GM18508 (cell line): ENCODE data around the gene MYH10.
"Not testable (repeated sequence)": the region's sequence is repeated elsewhere in the genome, so short reads cannot be mapped to it uniquely, and the experiment has no call there.

Experiments
- ATAC-seq: cut with Tn5 transposase; IDR thresholded peaks from one replicate; pipeline ENCODE4 v1.9.1; 2021; ENCODE audit warnings: moderate number of reproducible peaks; ENCODE audit not compliant: insufficient read depth, unreplicated experiment

Gene MYH10

GRCh38 chr17:8630227-8630801, at the start of gene MYH10:
TSS of gene MYH10 (minus strand) at chr17:8630725. CDS start at chr17:8623246, 7,479 bp downstream.
- ATAC-seq = no peak

- no peak for ATAC-seq
Measured at GRCh38 chr17:8679126-8679525, 48.6 kb upstream of the MYH10 start.

GRCh38 chr17:8675306-8675705, 44.8 kb upstream of the MYH10 start:
- no peak for ATAC-seq

- ATAC-seq = no peak
Measured at GRCh38 chr17:8674344-8675305, 44.1 kb upstream of the MYH10 start.

- ATAC-seq = no peak
Measured at GRCh38 chr17:8673612-8674011, 43.1 kb upstream of the MYH10 start.

- no peak for ATAC-seq
Measured at GRCh38 chr17:8672326-8672725, 41.8 kb upstream of the MYH10 start.

- no peak for ATAC-seq
Measured at GRCh38 chr17:8670421-8670820, 39.9 kb upstream of the MYH10 start.

- ATAC-seq = no peak
Measured at GRCh38 chr17:8668176-8668740, 37.7 kb upstream of the MYH10 start.

- ATAC-seq = no peak
Measured at GRCh38 chr17:8667421-8667820, 36.9 kb upstream of the MYH10 start.

GRCh38 chr17:8665684-8666083, 35.2 kb upstream of the MYH10 start:
- no peak for ATAC-seq

- no peak for ATAC-seq
Measured at GRCh38 chr17:8664456-8665126, 34.1 kb upstream of the MYH10 start.

- no peak for ATAC-seq
Measured at GRCh38 chr17:8662973-8663372, 32.4 kb upstream of the MYH10 start.

- ATAC-seq = no peak
Measured at GRCh38 chr17:8662076-8662831, 31.7 kb upstream of the MYH10 start.

GRCh38 chr17:8660709-8661108, 30.2 kb upstream of the MYH10 start:
- ATAC-seq = not testable (repeated sequence)

GRCh38 chr17:8659758-8660410, 29.4 kb upstream of the MYH10 start:
- ATAC-seq = no peak

- ATAC-seq = no peak
Measured at GRCh38 chr17:8658810-8659209, 28.3 kb upstream of the MYH10 start.

GRCh38 chr17:8656693-8657092, 26.2 kb upstream of the MYH10 start:
- ATAC-seq = no peak

GRCh38 chr17:8654822-8655221, 24.3 kb upstream of the MYH10 start:
- no peak for ATAC-seq

GRCh38 chr17:8651013-8651412, 20.5 kb upstream of the MYH10 start:
- no peak for ATAC-seq

- no peak for ATAC-seq
Measured at GRCh38 chr17:8650119-8650499, 19.6 kb upstream of the MYH10 start.
